ENCODE results near the gene MRPS2.
"Not testable (repeated sequence)": the region's sequence is repeated elsewhere in the genome, so short reads cannot be mapped to it uniquely, and the experiment has no call there.

DNA sequence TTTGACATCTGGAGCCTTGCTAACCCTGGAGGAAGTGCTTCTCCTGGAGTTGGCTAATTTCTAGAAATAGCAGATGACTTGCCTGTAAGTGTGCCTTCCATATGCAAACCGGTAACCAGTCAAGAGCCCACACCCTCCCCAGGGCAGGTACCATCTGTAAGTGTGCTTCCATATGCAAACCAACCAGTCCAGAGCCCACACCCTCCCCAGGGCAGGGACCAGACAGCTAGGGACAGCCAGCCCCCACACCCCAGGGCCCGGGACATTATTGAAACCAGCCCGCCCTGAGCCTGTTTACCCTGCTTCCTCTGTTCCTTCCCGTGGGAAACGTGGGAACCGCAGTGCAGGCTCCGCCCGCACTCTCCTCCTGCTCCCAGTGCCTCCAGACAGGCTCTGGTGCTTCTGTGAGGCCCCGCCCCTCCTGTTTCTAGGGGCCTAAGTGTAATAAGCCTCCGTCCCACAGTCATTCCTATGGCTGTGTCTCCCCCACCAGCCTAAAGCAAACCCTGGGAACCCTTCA is 33.8 kb downstream of the MRPS2 start:
- not testable (repeated sequence) for TF ChIP-seq POLR2AphosphoS5 (IDR thresholded peaks at IDR 0.05; ENCODE audit: low read depth); REST (IDR thresholded peaks at IDR 0.05; ENCODE audit: unreplicated experiment); EZH2phosphoT487 (IDR thresholded peaks at IDR 0.05; ENCODE audit: unreplicated experiment); EZH2 (IDR thresholded peaks at IDR 0.05; ENCODE audit: low read depth, unreplicated experiment); NANOG (IDR thresholded peaks at IDR 0.05; ENCODE audit: borderline replicate concordance); STAT1 (IDR thresholded peaks at IDR 0.05; ENCODE audit: unreplicated experiment); JUNB (IDR thresholded peaks at IDR 0.05; ENCODE audit: unreplicated experiment); ETS1 (IDR thresholded peaks at IDR 0.05); CREB1 (CRISPR knock-in tag; IDR thresholded peaks at IDR 0.05; ENCODE audit: low read depth); ZNF114 (CRISPR knock-in tag; IDR thresholded peaks at IDR 0.05); ZNF331 (CRISPR knock-in tag; IDR thresholded peaks at IDR 0.05; ENCODE audit: low read depth)
- TF ChIP-seq, protein P1, sequence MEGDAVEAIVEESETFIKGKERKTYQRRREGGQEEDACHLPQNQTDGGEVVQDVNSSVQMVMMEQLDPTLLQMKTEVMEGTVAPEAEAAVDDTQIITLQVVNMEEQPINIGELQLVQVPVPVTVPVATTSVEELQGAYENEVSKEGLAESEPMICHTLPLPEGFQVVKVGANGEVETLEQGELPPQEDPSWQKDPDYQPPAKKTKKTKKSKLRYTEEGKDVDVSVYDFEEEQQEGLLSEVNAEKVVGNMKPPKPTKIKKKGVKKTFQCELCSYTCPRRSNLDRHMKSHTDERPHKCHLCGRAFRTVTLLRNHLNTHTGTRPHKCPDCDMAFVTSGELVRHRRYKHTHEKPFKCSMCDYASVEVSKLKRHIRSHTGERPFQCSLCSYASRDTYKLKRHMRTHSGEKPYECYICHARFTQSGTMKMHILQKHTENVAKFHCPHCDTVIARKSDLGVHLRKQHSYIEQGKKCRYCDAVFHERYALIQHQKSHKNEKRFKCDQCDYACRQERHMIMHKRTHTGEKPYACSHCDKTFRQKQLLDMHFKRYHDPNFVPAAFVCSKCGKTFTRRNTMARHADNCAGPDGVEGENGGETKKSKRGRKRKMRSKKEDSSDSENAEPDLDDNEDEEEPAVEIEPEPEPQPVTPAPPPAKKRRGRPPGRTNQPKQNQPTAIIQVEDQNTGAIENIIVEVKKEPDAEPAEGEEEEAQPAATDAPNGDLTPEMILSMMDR (conservative IDR thresholded peaks at IDR 0.05; ENCODE audit: low read depth in 2 of 2), result not testable (repeated sequence)
- TF ChIP-seq, protein P2, sequence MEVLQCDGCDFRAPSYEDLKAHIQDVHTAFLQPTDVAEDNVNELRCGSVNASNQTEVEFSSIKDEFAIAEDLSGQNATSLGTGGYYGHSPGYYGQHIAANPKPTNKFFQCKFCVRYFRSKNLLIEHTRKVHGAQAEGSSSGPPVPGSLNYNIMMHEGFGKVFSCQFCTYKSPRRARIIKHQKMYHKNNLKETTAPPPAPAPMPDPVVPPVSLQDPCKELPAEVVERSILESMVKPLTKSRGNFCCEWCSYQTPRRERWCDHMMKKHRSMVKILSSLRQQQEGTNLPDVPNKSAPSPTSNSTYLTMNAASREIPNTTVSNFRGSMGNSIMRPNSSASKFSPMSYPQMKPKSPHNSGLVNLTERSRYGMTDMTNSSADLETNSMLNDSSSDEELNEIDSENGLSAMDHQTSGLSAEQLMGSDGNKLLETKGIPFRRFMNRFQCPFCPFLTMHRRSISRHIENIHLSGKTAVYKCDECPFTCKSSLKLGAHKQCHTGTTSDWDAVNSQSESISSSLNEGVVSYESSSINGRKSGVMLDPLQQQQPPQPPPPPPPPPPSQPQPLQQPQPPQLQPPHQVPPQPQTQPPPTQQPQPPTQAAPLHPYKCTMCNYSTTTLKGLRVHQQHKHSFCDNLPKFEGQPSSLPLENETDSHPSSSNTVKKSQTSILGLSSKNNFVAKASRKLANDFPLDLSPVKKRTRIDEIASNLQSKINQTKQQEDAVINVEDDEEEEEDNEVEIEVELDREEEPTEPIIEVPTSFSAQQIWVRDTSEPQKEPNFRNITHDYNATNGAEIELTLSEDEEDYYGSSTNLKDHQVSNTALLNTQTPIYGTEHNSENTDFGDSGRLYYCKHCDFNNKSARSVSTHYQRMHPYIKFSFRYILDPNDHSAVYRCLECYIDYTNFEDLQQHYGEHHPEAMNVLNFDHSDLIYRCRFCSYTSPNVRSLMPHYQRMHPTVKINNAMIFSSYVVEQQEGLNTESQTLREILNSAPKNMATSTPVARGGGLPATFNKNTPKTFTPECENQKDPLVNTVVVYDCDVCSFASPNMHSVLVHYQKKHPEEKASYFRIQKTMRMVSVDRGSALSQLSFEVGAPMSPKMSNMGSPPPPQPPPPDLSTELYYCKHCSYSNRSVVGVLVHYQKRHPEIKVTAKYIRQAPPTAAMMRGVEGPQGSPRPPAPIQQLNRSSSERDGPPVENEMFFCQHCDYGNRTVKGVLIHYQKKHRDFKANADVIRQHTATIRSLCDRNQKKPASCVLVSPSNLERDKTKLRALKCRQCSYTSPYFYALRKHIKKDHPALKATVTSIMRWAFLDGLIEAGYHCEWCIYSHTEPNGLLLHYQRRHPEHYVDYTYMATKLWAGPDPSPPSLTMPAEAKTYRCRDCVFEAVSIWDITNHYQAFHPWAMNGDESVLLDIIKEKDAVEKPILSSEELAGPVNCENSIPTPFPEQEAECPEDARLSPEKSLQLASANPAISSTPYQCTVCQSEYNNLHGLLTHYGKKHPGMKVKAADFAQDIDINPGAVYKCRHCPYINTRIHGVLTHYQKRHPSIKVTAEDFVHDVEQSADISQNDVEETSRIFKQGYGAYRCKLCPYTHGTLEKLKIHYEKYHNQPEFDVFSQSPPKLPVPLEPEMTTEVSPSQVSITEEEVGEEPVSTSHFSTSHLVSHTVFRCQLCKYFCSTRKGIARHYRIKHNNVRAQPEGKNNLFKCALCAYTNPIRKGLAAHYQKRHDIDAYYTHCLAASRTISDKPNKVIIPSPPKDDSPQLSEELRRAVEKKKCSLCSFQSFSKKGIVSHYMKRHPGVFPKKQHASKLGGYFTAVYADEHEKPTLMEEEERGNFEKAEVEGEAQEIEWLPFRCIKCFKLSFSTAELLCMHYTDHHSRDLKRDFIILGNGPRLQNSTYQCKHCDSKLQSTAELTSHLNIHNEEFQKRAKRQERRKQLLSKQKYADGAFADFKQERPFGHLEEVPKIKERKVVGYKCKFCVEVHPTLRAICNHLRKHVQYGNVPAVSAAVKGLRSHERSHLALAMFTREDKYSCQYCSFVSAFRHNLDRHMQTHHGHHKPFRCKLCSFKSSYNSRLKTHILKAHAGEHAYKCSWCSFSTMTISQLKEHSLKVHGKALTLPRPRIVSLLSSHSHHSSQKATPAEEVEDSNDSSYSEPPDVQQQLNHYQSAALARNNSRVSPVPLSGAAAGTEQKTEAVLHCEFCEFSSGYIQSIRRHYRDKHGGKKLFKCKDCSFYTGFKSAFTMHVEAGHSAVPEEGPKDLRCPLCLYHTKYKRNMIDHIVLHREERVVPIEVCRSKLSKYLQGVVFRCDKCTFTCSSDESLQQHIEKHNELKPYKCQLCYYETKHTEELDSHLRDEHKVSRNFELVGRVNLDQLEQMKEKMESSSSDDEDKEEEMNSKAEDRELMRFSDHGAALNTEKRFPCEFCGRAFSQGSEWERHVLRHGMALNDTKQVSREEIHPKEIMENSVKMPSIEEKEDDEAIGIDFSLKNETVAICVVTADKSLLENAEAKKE (CRISPR knock-in tag; IDR thresholded peaks at IDR 0.05), result not testable (repeated sequence)
